IMR-90 (cell line): Measurements from ENCODE around the gene CNNM2. TPM values are rescaled to one million over a fixed set of nuclear protein-coding genes. Genes with fewer than 3 reads are reported as not detected.
A peak's percentile ranks its signal among the peaks of the same experiment; 100 is the strongest.

Experiments
- ATAC-seq: fragments of 200-7000 bp; cut with Tn5 transposase; 2 replicates; pipeline ENCODE4 v1.9.1; 2020; ENCODE audit warnings: low read depth, mild to moderate bottlenecking, moderate library complexity
- BruUV-seq: library from RNA; stranded (reverse); fragments of 400-500 nt; replicated peaks from 2 replicates; lab custom pipeline; 2021; lab: Mats Ljungman, UMichigan
- CTCF ChIA-PET: fragments of 300-600 bp; formaldehyde crosslinking; extraction: SDS; loops from one replicate; lab custom pipeline; 2021; ENCODE audit warnings: antibody characterized with exemption; lab: Yijun Ruan, JAX
- POLR2A ChIA-PET: fragments of 300-600 bp; sonication (Branson Sonifier 250); formaldehyde crosslinking; loops from one replicate; lab custom pipeline; 2022; ENCODE audit warnings: antibody characterized with exemption; ENCODE audit not compliant: unreplicated experiment; lab: Charles Lee
- DNase-seq: peaks from one replicate; pipeline ENCODE4 v3.0.0; 2013
- H2AFZ ChIP-seq: replicated peaks from 2 replicates; pipeline ENCODE3; 2013; ENCODE audit warnings: low read length, mild to moderate bottlenecking; ENCODE audit not compliant: poor library complexity
- H2AK5ac ChIP-seq: 2 replicates; pipeline ENCODE4 v1.6.1; 2013; ENCODE audit warnings: low read depth, low read length, inconsistent platforms
- H2AK9ac ChIP-seq: replicated peaks from 2 replicates; pipeline ENCODE3; 2013; ENCODE audit warnings: mild to moderate bottlenecking, low read depth, low read length, moderate library complexity; ENCODE audit not compliant: poor library complexity
- H2BK120ac ChIP-seq: 2 replicates; pipeline ENCODE4 v1.6.1; 2013; ENCODE audit warnings: low read depth, low read length, inconsistent platforms
- H2BK15ac ChIP-seq: 3 replicates; pipeline ENCODE4 v1.6.1; 2013; ENCODE audit warnings: low read depth, low read length, inconsistent platforms
- H2BK20ac ChIP-seq: 2 replicates; pipeline ENCODE4 v1.6.1; 2013; ENCODE audit warnings: low read depth, mild to moderate bottlenecking, inconsistent platforms, low read length, moderate library complexity
- H2BK5ac ChIP-seq: 2 replicates; pipeline ENCODE4 v1.6.1; 2013; ENCODE audit warnings: mild to moderate bottlenecking, low read depth, low read length, inconsistent platforms; ENCODE audit not compliant: poor library complexity, severe bottlenecking
- H3K14ac ChIP-seq: replicated peaks from 2 replicates; pipeline ENCODE4 v1.6.1; 2013; ENCODE audit warnings: low read depth, low read length, inconsistent platforms
- H3K18ac ChIP-seq: 2 replicates; pipeline ENCODE4 v1.6.1; 2013; ENCODE audit warnings: low read depth, low read length, control low read depth
- H3K23ac ChIP-seq: 2 replicates; pipeline ENCODE4 v1.6.1; 2013; ENCODE audit warnings: low read depth, low read length, inconsistent platforms
- H3K27ac ChIP-seq: 2 replicates; pipeline ENCODE4 v1.5.1; 2013; ENCODE audit warnings: mild to moderate bottlenecking, control low read depth, low read length; ENCODE audit not compliant: insufficient read depth
- H3K27me3 ChIP-seq: 2 replicates; pipeline ENCODE4 v1.6.1; 2013; ENCODE audit warnings: low read length; ENCODE audit not compliant: control insufficient read depth, insufficient read depth
- H3K36me3 ChIP-seq: 2 replicates; pipeline ENCODE4 v1.6.1; 2013; ENCODE audit warnings: low read length, mixed read lengths; ENCODE audit not compliant: control insufficient read depth, insufficient read depth
- H3K4ac ChIP-seq: 2 replicates; pipeline ENCODE4 v1.6.1; 2013; ENCODE audit warnings: low read depth, low read length, inconsistent platforms
- H3K4me1 ChIP-seq: 2 replicates; pipeline ENCODE4 v1.6.1; 2013; ENCODE audit warnings: low read length, mixed read lengths; ENCODE audit not compliant: control insufficient read depth, insufficient read depth
- H3K4me2 ChIP-seq: 2 replicates; pipeline ENCODE4 v1.6.1; 2013; ENCODE audit warnings: low read depth, mild to moderate bottlenecking, control low read depth, low read length, moderate library complexity
- H3K4me3 ChIP-seq: 2 replicates; pipeline ENCODE4 v1.5.1; 2013; ENCODE audit warnings: low read depth, mild to moderate bottlenecking, control low read depth, low read length, moderate library complexity; ENCODE audit not compliant: insufficient read depth
- H3K56ac ChIP-seq: 2 replicates; pipeline ENCODE4 v1.6.1; 2013; ENCODE audit warnings: low read length, inconsistent platforms; ENCODE audit not compliant: insufficient read depth; ENCODE audit errors: extremely low read depth
- H3K79me1 ChIP-seq, 2 experiments: 2 replicates each; pipeline ENCODE4 v1.6.1; 2013; ENCODE audit warnings: low read length in 2 of 2, inconsistent platforms in 1 of 2, low read depth in 1 of 2
- H3K9ac ChIP-seq: 2 replicates; pipeline ENCODE4 v1.6.1; 2013; ENCODE audit warnings: low read depth, low read length, control low read depth
- H3K9me1 ChIP-seq: 2 replicates; pipeline ENCODE4 v1.6.1; 2013; ENCODE audit warnings: low read length, inconsistent platforms; ENCODE audit not compliant: insufficient read depth
- H3K9me3 ChIP-seq: 2 replicates; pipeline ENCODE4 v1.6.1; 2013; ENCODE audit warnings: low read length; ENCODE audit not compliant: control insufficient read depth, insufficient read depth
- H4K20me1 ChIP-seq: 2 replicates; pipeline ENCODE4 v1.6.1; 2013; ENCODE audit warnings: low read length, inconsistent platforms; ENCODE audit not compliant: insufficient read depth
- H4K5ac ChIP-seq: 2 replicates; pipeline ENCODE4 v1.6.1; 2013; ENCODE audit warnings: mild to moderate bottlenecking, low read depth, low read length, control low read depth
- H4K8ac ChIP-seq, 2 experiments: 2 replicates each; pipeline ENCODE4 v1.6.1; 2013; ENCODE audit warnings: low read depth in 2 of 2, low read length in 2 of 2, control low read depth in 1 of 2, inconsistent platforms in 1 of 2
- H4K91ac ChIP-seq: 2 replicates; pipeline ENCODE4 v1.6.1; 2013; ENCODE audit warnings: low read depth, low read length, inconsistent platforms; ENCODE audit not compliant: insufficient read depth
- BHLHE40 ChIP-seq: fragments of 150-350 bp; IDR thresholded peaks from 2 replicates; pipeline ENCODE4 v1.6.1; 2016; ENCODE audit warnings: mild to moderate bottlenecking, low read depth, low read length
- CHD1 ChIP-seq: IDR thresholded peaks from 2 replicates; pipeline ENCODE4 v1.6.1; 2012; ENCODE audit warnings: low read depth, low read length, improper control_type of control experiment
- MAZ ChIP-seq: IDR thresholded peaks from 2 replicates; pipeline ENCODE4 v1.6.1; 2012; ENCODE audit warnings: low read depth, mild to moderate bottlenecking, low read length, improper control_type of control experiment, moderate library complexity, borderline replicate concordance
- RAD21 ChIP-seq: IDR thresholded peaks from 2 replicates; pipeline ENCODE4 v1.6.1; 2012; ENCODE audit warnings: low read length, improper control_type of control experiment
- SMC3 ChIP-seq: fragments of 150-350 bp; IDR thresholded peaks from 2 replicates; pipeline ENCODE4 v1.6.1; 2016; ENCODE audit warnings: low read depth, mild to moderate bottlenecking, antibody characterized with exemption, low read length, moderate library complexity
- WGBS, 2 experiments: methylation state at CpG; one replicate each; pipeline versions ENCODE4 v1.1.5 to v1.1.7; 2013; ENCODE audit warnings: missing lambda C conversion rate in 2 of 2; ENCODE audit not compliant: insufficient read length in 1 of 2; ENCODE audit errors: extremely low coverage in 2 of 2; 5-methylcytosine and 5-hydroxymethylcytosine counted together
- dilution Hi-C: fragments of 300-500 bp; cut with HindIII; formaldehyde crosslinking; loops from one replicate; pipeline ENCODE4 v1.14.3; 2018; ENCODE audit warnings: low sequenced_read_pairs; ENCODE audit not compliant: unreplicated experiment
- in situ Hi-C: fragments of 300-500 bp; cut with MboI; formaldehyde crosslinking; loops from 3 replicates; pipeline ENCODE4 v1.14.3; 2019; ENCODE audit warnings: low sequenced_read_pairs, inconsistent platforms, mixed read lengths
- intact Hi-C: fragments of 100-400 bp; cut with micrococcal nuclease; formaldehyde crosslinking; loops from 2 replicates; pipeline ENCODE4 v1.10.0; 2022
- polyA plus RNA-seq, 3 experiments: library from polyadenylated mRNA; depleted of rRNA; stranded (reverse); fragments of >200 nt; gene quantifications; 2 replicates each; pipeline ENCODE4 v1.2.3, GENCODE V29; 2012; ENCODE audit warnings: low replicate concordance in 1 of 3
- total RNA-seq: library from RNA; depleted of rRNA; stranded (reverse); fragments of >200 nt; gene quantifications from 2 replicates; pipeline ENCODE4 v1.2.3, GENCODE V29; 2012

Gene CNNM2
- total and polyA plus RNA-seq, 2 of the 4 experiments (the other 2 are of a cell fraction), result 4.7 to 5.6 TPM

GRCh38 chr10:103086799-103087198 is 168.7 kb downstream of the CNNM2 start:
- H3K23ac ChIP-seq, result 0 out of 2 replicates have a peak overlapping the region, but pooled peaks have one; percentile 3
- H2BK20ac ChIP-seq, result peak overlapping the region; percentile 34; the same call in 1 of the 2 replicates
- ATAC-seq, result peak; percentile 15
- H3K27ac ChIP-seq, result peak overlapping the region; percentile 98
- ChIA-PET CTCF (interaction anchor here (0.6 to 1.4 kb wide), 4 partner anchors 158 to 169 kb away, joined by 3 to 8 read pairs (median 4); partner anchors contain the start of gene CNNM2), POLR2A (no interaction called here)
- peak overlapping the region; percentile 64 for H3K18ac ChIP-seq
- no peak overlapping the region for H2AFZ ChIP-seq
- H3K56ac ChIP-seq, result peak overlapping the region; percentile 24; the same call in 1 of the 2 replicates
- H2AK9ac ChIP-seq, result no peak overlapping the region
- no peak overlapping the region for H3K4me3 ChIP-seq
- WGBS, 2 experiments, result no CpG with 5 or more reads among the region's 2 CpGs
- H4K8ac ChIP-seq, result peak overlapping the region in 1 of 2 experiments; percentile 48; a peak in 2 of 4 replicates
- H3K9me1 ChIP-seq, result peaks cover 21% of the 10 kb centered on the region
- peak overlapping the region; percentile 8; the same call in 1 of the 2 replicates for H4K5ac ChIP-seq
- no peaks in the 10 kb centered on the region for H3K27me3 ChIP-seq
- no peak for TF ChIP-seq BHLHE40
- TF ChIP-seq SMC3, result no peak
- no peak for TF ChIP-seq CHD1
- no peak for TF ChIP-seq RAD21
- TF ChIP-seq MAZ, result no peak
- peak overlapping the region; percentile 15 for H3K4me2 ChIP-seq
- H2AK5ac ChIP-seq, result peak overlapping the region; percentile 85
- no peak overlapping the region for H2BK15ac ChIP-seq
- H2BK5ac ChIP-seq, result peak overlapping the region; percentile 56
- H3K4me1 ChIP-seq, result peaks cover 15% of the 10 kb centered on the region
- dilution Hi-C loops, result no loop called here
- H3K79me1 ChIP-seq, result peaks cover 0 to 44% of the 10 kb centered on the region in 2 experiments; a peak in 3 of 4 replicates
- peaks cover 56% of the 10 kb centered on the region for H3K36me3 ChIP-seq
- H3K9ac ChIP-seq, result peak overlapping the region; percentile 36; the same call in 1 of the 2 replicates
- H3K9me3 ChIP-seq, result no peaks in the 10 kb centered on the region
- H4K20me1 ChIP-seq, result peaks cover 17% of the 10 kb centered on the region; the same call in 1 of the 2 replicates
- intact Hi-C loops, result loop anchor here (1.0 kb wide), 1 partner anchor 158 kb away; no protein-coding TSS in a partner anchor
- H2BK120ac ChIP-seq, result peak overlapping the region; percentile 48
- in situ Hi-C loops, result loop anchor here (10.0 kb wide), 1 partner anchor 158 kb away; the partner anchor contains the start of gene RPEL1
- H3K14ac ChIP-seq, result 0 out of 2 replicates have a peak overlapping the region, but pooled peaks have one; percentile 2
- H4K91ac ChIP-seq, result peak overlapping the region; percentile 69
- no TSS peak for BruUV-seq
- DNase-seq, result no peak
- peak overlapping the region; percentile 8 for H3K4ac ChIP-seq
